Measurements from ENCODE around the gene KRT40. TPM values are rescaled to one million over a fixed set of nuclear protein-coding genes. Genes with fewer than 3 reads are reported as not detected.

The KRT40 gene
- total and polyA plus RNA-seq, 2 experiments from 2014 or later = not detected

- TF ChIP-seq CTCF (conservative IDR thresholded peaks at IDR 0.05; ENCODE audit: low read depth in 2 of 2) = no peak
- TF ChIP-seq POLR2AphosphoS5 (IDR thresholded peaks at IDR 0.05; ENCODE audit: low read depth) = no peak
- TF ChIP-seq ZNF462 (CRISPR knock-in tag; IDR thresholded peaks at IDR 0.05) = no peak
- TF ChIP-seq JUNB (IDR thresholded peaks at IDR 0.05; ENCODE audit: unreplicated experiment) = no peak
- no peak for TF ChIP-seq ZNF114 (CRISPR knock-in tag; IDR thresholded peaks at IDR 0.05)
- TF ChIP-seq EZH2 (IDR thresholded peaks at IDR 0.05; ENCODE audit: low read depth, unreplicated experiment) = no peak
These were observed 18.7 kb upstream of the KRT40 start (continued) for GRCh38 chr17:41002814-41003213.

- H3K36me3 ChIP-seq (ENCODE audit: insufficient read depth) = no peaks in the 10 kb centered on the region
- H3K4me1 ChIP-seq (ENCODE audit: insufficient read depth) = no peaks in the 10 kb centered on the region
- no peaks in the 10 kb centered on the region for H3K4me1 Mint-ChIP-seq
- TF ChIP-seq ETS1 (IDR thresholded peaks at IDR 0.05) (no peak), REST (IDR thresholded peaks at IDR 0.05; ENCODE audit: unreplicated experiment) (no peak)
These were observed 17.7 kb upstream of the KRT40 start for GRCh38 chr17:41001795-41002194.

More at GRCh38 chr17:41001795-41002194, 17.7 kb upstream of the KRT40 start:
- no peaks in the 10 kb centered on the region for H3K79me2 ChIP-seq (replicated peaks; ENCODE audit: insufficient read depth)
- H3K27me3 ChIP-seq (ENCODE audit: insufficient read depth) = no peaks in the 10 kb centered on the region
- H4K20me1 ChIP-seq (replicated peaks; ENCODE audit: insufficient read depth) = no peaks in the 10 kb centered on the region
- H3K9me3 Mint-ChIP-seq = no peaks in the 10 kb centered on the region
- no peak overlapping the region for H3K4me3 ChIP-seq
- no peak overlapping the region for H3K4me3 Mint-ChIP-seq
- ATAC-seq = no peak
- DNase-seq (ENCODE audit: low spot score) = no peak
- H3K27ac ChIP-seq (ENCODE audit: low read depth) = no peak overlapping the region
- H3F3A ChIP-seq (replicated peaks; ENCODE audit: low read depth) = no peaks in the 10 kb centered on the region
- H3K27ac Mint-ChIP-seq = no peak overlapping the region
- no peak overlapping the region for H3K4me2 ChIP-seq
- H2AFZ ChIP-seq = no peak overlapping the region
- H3K27me3 Mint-ChIP-seq (ENCODE audit: insufficient read depth, low read depth, poor library complexity) = no peaks in the 10 kb centered on the region
- no peaks in the 10 kb centered on the region for H3K36me3 Mint-ChIP-seq (ENCODE audit: low read depth)
- H3K9me2 ChIP-seq (ENCODE audit: insufficient read depth) = no peaks in the 10 kb centered on the region

Measured in GM23338 (cell line).